Endothelial cell of umbilical vein (primary cell): ENCODE measurements around the gene MYLK. TPM values are rescaled to one million over a fixed set of nuclear protein-coding genes. Genes with fewer than 3 reads are reported as not detected.

Experiments used
- BruUV-seq: library from RNA; stranded (reverse); fragments of 400-500 nt; replicated peaks from 2 replicates; lab custom pipeline; 2021; lab: Mats Ljungman, UMichigan
- CTCF ChIA-PET: fragments of 300-600, 350-600 bp; sonication (Branson Sonifier 250); formaldehyde crosslinking; loops from one replicate; lab custom pipeline; 2021; ENCODE audit warnings: antibody characterized with exemption, inconsistent platforms; lab: Charles Lee
- POLR2A ChIA-PET: fragments of 300-600, 350-600 bp; sonication (Branson Sonifier 250); formaldehyde crosslinking; loops from one replicate; lab custom pipeline; 2021; ENCODE audit warnings: antibody characterized with exemption, inconsistent platforms; lab: Charles Lee
- DNase-seq: peaks from one replicate; pipeline ENCODE4 v3.0.0-alpha.2; 2011; ENCODE audit warnings: low read depth, low spot score
- FAIRE-seq: peaks from 2 replicates; lab custom pipeline; 2011; peaks lifted over from hg19 to GRCh38; lab: Jason Lieb, UNC
- H2AFZ ChIP-seq: 2 replicates; pipeline ENCODE4 v1.6.0; 2012; ENCODE audit warnings: low read depth, low read length, control low read depth, inconsistent platforms
- H3K27ac ChIP-seq: 2 replicates; pipeline ENCODE4 v1.5.1; 2011; ENCODE audit warnings: low read depth, mild to moderate bottlenecking, control low read depth, low read length, moderate library complexity; ENCODE audit not compliant: insufficient read depth
- H3K27me3 ChIP-seq, 2 experiments: 2 replicates each; pipeline versions ENCODE4 v1.6.0 to v1.6.1; 2011; ENCODE audit warnings: low read length in 2 of 2, mixed read lengths in 1 of 2; ENCODE audit not compliant: control insufficient read depth in 2 of 2, insufficient read depth in 2 of 2
- H3K36me3 ChIP-seq, 2 experiments: 2 replicates in 1 of 2; 3 replicates in 1 of 2; pipeline ENCODE4 v1.5.1; 2011; ENCODE audit warnings: low read length in 2 of 2, mild to moderate bottlenecking in 1 of 2, moderate library complexity in 1 of 2; ENCODE audit not compliant: control insufficient read depth in 2 of 2, insufficient read depth in 2 of 2; ENCODE audit errors: extremely low read depth in 1 of 2
- H3K4me1 ChIP-seq: 3 replicates; pipeline ENCODE4 v1.5.1; 2011; ENCODE audit warnings: mild to moderate bottlenecking, low read length; ENCODE audit not compliant: control insufficient read depth, insufficient read depth; ENCODE audit errors: extremely low read depth
- H3K4me2 ChIP-seq: 2 replicates; pipeline ENCODE4 v1.6.1; 2011; ENCODE audit warnings: low read length, control low read depth, mixed read lengths; ENCODE audit not compliant: insufficient read depth
- H3K4me3 ChIP-seq, 3 experiments: fragments of 200-600 bp in 1 of 3; sonication (generic), shearing (Covaris generic) in 1 of 3; replicated peaks in 1 of 3; 2 replicates each; pipeline ENCODE4 v1.5.1; 2011 to 2016; ENCODE audit warnings: control low read depth in 3 of 3, low read length in 3 of 3, mild to moderate bottlenecking in 2 of 3, inconsistent platforms in 1 of 3, low read depth in 1 of 3, moderate library complexity in 1 of 3; ENCODE audit not compliant: insufficient read depth in 1 of 3
- H3K79me2 ChIP-seq: 2 replicates; pipeline ENCODE4 v1.6.0; 2012; ENCODE audit warnings: low read length, inconsistent platforms; ENCODE audit not compliant: control insufficient read depth, insufficient read depth
- H3K9ac ChIP-seq: replicated peaks from 2 replicates; pipeline ENCODE3; 2011; ENCODE audit warnings: low read length, control low read depth; ENCODE audit not compliant: insufficient read depth; ENCODE audit errors: extremely low read depth
- H3K9me1 ChIP-seq: replicated peaks from 3 replicates; pipeline ENCODE4 v1.6.0; 2011; ENCODE audit warnings: mild to moderate bottlenecking, low read length; ENCODE audit not compliant: control insufficient read depth, insufficient read depth; ENCODE audit errors: extremely low read depth
- H3K9me3 ChIP-seq: replicated peaks from 2 replicates; pipeline ENCODE4 v1.5.1; 2012; ENCODE audit warnings: low read length, inconsistent platforms; ENCODE audit not compliant: control insufficient read depth, insufficient read depth
- H4K20me1 ChIP-seq: replicated peaks from 2 replicates; pipeline ENCODE3; 2011; ENCODE audit warnings: mild to moderate bottlenecking, low read length; ENCODE audit not compliant: control insufficient read depth, insufficient read depth; ENCODE audit errors: extremely low read depth
- EZH2 ChIP-seq: IDR thresholded peaks from 2 replicates; pipeline ENCODE4 v1.6.1; 2012; ENCODE audit warnings: borderline replicate concordance, low read depth, mild to moderate bottlenecking, moderate library complexity, low read length, inconsistent platforms; ENCODE audit not compliant: severe bottlenecking
- FOS ChIP-seq: IDR thresholded peaks from 2 replicates; pipeline ENCODE4 v1.6.1; 2011; ENCODE audit warnings: mild to moderate bottlenecking, low read length, moderate library complexity, borderline replicate concordance; ENCODE audit not compliant: insufficient read depth
- GATA2 ChIP-seq: IDR thresholded peaks from 2 replicates; pipeline ENCODE4 v1.7.0; 2011; ENCODE audit warnings: low read depth, mild to moderate bottlenecking, moderate library complexity, mixed read lengths, low read length; ENCODE audit not compliant: insufficient read length, insufficient read depth
- JUN ChIP-seq: IDR thresholded peaks from 2 replicates; pipeline ENCODE4 v1.6.1; 2011; ENCODE audit warnings: borderline replicate concordance, low read depth; ENCODE audit not compliant: insufficient read length, insufficient read depth
- MYC ChIP-seq: IDR thresholded peaks from one replicate; pipeline ENCODE4 v1.6.1; 2011; ENCODE audit warnings: mild to moderate bottlenecking, low read depth, low read length
- POLR2A ChIP-seq: IDR thresholded peaks from 2 replicates; pipeline ENCODE4 v1.6.1; 2012; ENCODE audit warnings: low read depth, mild to moderate bottlenecking, control low read depth, low read length
- POLR2AphosphoS5 ChIP-seq: IDR thresholded peaks from 2 replicates; pipeline ENCODE4 v1.6.1; 2012; ENCODE audit warnings: low read depth, mild to moderate bottlenecking, control low read depth, low read length, moderate library complexity; ENCODE audit not compliant: insufficient read depth
- dilution Hi-C: fragments of 300-500 bp; cut with MboI; formaldehyde crosslinking; loops from one replicate; pipeline ENCODE4 v1.15.0; 2019; ENCODE audit warnings: low sequenced_read_pairs; ENCODE audit not compliant: extremely low pct_ligation_motif_present
- intact Hi-C: fragments of 100-400 bp; cut with micrococcal nuclease; formaldehyde crosslinking; loops from one replicate; pipeline ENCODE4 v1.10.0; 2022
- polyA plus RNA-seq, 4 experiments: library from polyadenylated mRNA; depleted of rRNA in 3 of 4; stranded (reverse) in 3 of 4; unstranded in 1 of 4; fragments of >200 nt; gene quantifications; 2 replicates each; pipeline versions ENCODE4 v1.2.1 to v1.2.3, GENCODE V29; 2011 to 2012; ENCODE audit warnings: missing spikeins in 1 of 4
- total RNA-seq: library from RNA; stranded (reverse); gene quantifications from 2 replicates; pipeline ENCODE4 v1.2.3, GENCODE V29; 2021
- TF ChIP-seq, protein P1 (sequence below): IDR thresholded peaks from 2 replicates; pipeline ENCODE4 v1.6.1; 2011; ENCODE audit not compliant: insufficient read depth, insufficient read length
- TF ChIP-seq, protein P2 (sequence below), 2 donors: IDR thresholded peaks; 1 replicate in 1 of 2; 2 replicates in 1 of 2; pipeline ENCODE4 v1.5.1; 2011; ENCODE audit warnings: low read length in 2 of 2, mild to moderate bottlenecking in 2 of 2, moderate library complexity in 2 of 2, control low read depth in 1 of 2, inconsistent platforms in 1 of 2, low read depth in 1 of 2; ENCODE audit not compliant: insufficient read depth in 1 of 2; ENCODE audit errors: extremely low read depth in 1 of 2

The MYLK gene
- total and polyA plus RNA-seq, 2 donors (not counting 3 experiments of a cell fraction or from before 2014, with no cell fraction given) = 10.0 to 22.2 TPM

- DNase-seq (no peak), FAIRE-seq (no peak)
- no peaks in the 10 kb centered on the region for H3K9me1 ChIP-seq
- intact Hi-C loops (no loop called here), dilution Hi-C loops (no loop called here)
- no peak for TF ChIP-seq EZH2
- no peak for TF ChIP-seq POLR2A
- TF ChIP-seq JUN = no peak
- no peak for TF ChIP-seq FOS
- TF ChIP-seq POLR2AphosphoS5 = no peak
- TF ChIP-seq MYC = no peak
- TF ChIP-seq GATA2 = no peak
- TF ChIP-seq, protein P1, sequence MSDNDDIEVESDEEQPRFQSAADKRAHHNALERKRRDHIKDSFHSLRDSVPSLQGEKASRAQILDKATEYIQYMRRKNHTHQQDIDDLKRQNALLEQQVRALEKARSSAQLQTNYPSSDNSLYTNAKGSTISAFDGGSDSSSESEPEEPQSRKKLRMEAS = no peak
- H3K27ac ChIP-seq = no peak overlapping the region
- no peak overlapping the region for H3K4me3 ChIP-seq
- H3K4me1 ChIP-seq = no peaks in the 10 kb centered on the region
- no peaks in the 10 kb centered on the region for H3K36me3 ChIP-seq
- ChIA-PET POLR2A (no interaction called here), CTCF (interaction anchor here (1.0 to 1.1 kb wide), 2 partner anchors 101 to 133 kb away, joined by 3 to 5 read pairs; no protein-coding TSS in a partner anchor)
- H3K4me2 ChIP-seq = no peak overlapping the region
- H3K27me3 ChIP-seq = peaks cover 3 to 7% of the 10 kb centered on the region in 2 experiments
- no peaks in the 10 kb centered on the region for H3K9me3 ChIP-seq
- BruUV-seq = no TSS peak
- H2AFZ ChIP-seq = no peak overlapping the region
- H3K9ac ChIP-seq = no peak overlapping the region
- no peaks in the 10 kb centered on the region for H3K79me2 ChIP-seq
- no peaks in the 10 kb centered on the region for H4K20me1 ChIP-seq
These were observed 5.3 kb downstream of the MYLK start for GRCh38 chr3:123878807-123879206.

DNA sequence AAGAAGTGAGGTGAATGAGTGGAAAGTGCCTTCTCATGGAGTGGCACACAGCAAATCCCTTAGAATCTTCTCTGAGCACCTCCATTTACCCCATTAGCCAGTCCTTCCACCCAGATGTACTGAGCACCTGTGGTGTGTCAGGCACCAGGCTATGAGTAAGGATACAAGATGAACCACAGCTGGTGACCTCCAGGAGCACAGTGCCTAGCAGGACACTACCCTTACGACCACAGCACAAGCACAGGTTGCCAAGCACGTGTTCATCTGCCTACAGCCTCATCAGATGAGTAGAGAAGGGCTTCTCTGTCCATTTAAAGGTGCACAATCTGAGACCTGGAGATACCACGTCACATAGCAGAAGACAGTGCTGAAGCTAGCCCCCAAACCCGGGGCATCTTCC, 6.2 kb downstream of the MYLK start:
- no peaks in the 10 kb centered on the region for H3K9me3 ChIP-seq
- no peak overlapping the region for H3K4me3 ChIP-seq
- no peak overlapping the region for H3K9ac ChIP-seq
- no peaks in the 10 kb centered on the region for H3K4me1 ChIP-seq
- intact Hi-C loops (no loop called here), dilution Hi-C loops (no loop called here)
- FAIRE-seq (no peak), DNase-seq (no peak)
- H3K9me1 ChIP-seq = no peaks in the 10 kb centered on the region
- no peaks in the 10 kb centered on the region for H3K79me2 ChIP-seq
- CTCF ChIA-PET = no interaction called here
- POLR2A ChIA-PET = no interaction called here
- BruUV-seq = no TSS peak
- H4K20me1 ChIP-seq = no peaks in the 10 kb centered on the region
- no peak for TF ChIP-seq POLR2A
- TF ChIP-seq POLR2AphosphoS5 = no peak
- TF ChIP-seq, protein P2, sequence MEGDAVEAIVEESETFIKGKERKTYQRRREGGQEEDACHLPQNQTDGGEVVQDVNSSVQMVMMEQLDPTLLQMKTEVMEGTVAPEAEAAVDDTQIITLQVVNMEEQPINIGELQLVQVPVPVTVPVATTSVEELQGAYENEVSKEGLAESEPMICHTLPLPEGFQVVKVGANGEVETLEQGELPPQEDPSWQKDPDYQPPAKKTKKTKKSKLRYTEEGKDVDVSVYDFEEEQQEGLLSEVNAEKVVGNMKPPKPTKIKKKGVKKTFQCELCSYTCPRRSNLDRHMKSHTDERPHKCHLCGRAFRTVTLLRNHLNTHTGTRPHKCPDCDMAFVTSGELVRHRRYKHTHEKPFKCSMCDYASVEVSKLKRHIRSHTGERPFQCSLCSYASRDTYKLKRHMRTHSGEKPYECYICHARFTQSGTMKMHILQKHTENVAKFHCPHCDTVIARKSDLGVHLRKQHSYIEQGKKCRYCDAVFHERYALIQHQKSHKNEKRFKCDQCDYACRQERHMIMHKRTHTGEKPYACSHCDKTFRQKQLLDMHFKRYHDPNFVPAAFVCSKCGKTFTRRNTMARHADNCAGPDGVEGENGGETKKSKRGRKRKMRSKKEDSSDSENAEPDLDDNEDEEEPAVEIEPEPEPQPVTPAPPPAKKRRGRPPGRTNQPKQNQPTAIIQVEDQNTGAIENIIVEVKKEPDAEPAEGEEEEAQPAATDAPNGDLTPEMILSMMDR (IDR thresholded peaks at IDR 0.05; ENCODE audit: extremely low read depth in 1 of 2, insufficient read depth in 1 of 2, low read depth in 1 of 2, low read length in 2 of 2) = no peak
- TF ChIP-seq EZH2 = no peak
- TF ChIP-seq GATA2 = no peak
- TF ChIP-seq MYC = no peak
- TF ChIP-seq, protein P1 = no peak
- H3K36me3 ChIP-seq = no peaks in the 10 kb centered on the region
- no peak overlapping the region for H2AFZ ChIP-seq
- H3K27me3 ChIP-seq = peaks cover 2 to 3% of the 10 kb centered on the region in 2 experiments
- no peak overlapping the region for H3K4me2 ChIP-seq
- H3K27ac ChIP-seq = no peak overlapping the region
